Fibroblast of lung (primary cell): ENCODE measurements around the gene RASL11A.

Source experiments
- EZH2 ChIP-seq: IDR thresholded peaks from 2 replicates; pipeline ENCODE4 v1.5.1; 2012; ENCODE audit warnings: low read length, control low read depth, mild to moderate bottlenecking; ENCODE audit errors: missing control alignments
- TF ChIP-seq, protein P1 (sequence below), 2 donors: IDR thresholded peaks in 1 of 2; conservative IDR thresholded peaks in 1 of 2; 1 replicate in 1 of 2; 2 replicates in 1 of 2; pipeline ENCODE4 v1.5.1; 2011 to 2012; ENCODE audit warnings: low read length in 2 of 2, control low read depth in 1 of 2, inconsistent platforms in 1 of 2, low read depth in 1 of 2, mild to moderate bottlenecking in 1 of 2

DNA sequence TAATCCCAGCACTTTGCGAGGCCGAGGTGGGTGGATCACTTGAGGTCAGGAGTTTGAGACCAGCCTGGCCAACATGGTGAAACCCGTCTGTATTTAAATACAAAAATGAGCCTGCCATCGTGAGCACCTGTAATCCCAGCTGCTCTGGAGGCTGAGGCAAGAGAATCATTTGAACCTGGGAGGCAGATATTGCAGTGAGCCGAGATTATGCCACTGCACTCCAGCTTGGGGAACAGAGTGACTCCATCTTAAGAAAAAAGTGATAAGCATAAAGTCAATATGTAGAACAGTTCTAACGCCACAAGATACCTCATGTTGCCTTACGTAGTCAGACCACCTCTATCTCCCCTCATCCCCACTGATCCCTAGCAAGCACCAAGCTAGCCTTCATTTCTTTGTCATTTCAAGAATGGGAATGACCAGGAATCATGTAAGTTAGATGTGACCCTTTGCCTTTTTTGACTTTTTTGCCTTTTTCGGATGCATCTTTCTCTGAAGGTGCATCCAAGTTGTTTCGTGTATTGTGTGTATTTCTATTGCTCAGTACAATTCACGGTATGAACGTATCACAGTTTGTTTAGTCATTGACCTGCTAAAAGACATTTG lies 12.9 kb upstream of the RASL11A start:
- TF ChIP-seq, protein P1, sequence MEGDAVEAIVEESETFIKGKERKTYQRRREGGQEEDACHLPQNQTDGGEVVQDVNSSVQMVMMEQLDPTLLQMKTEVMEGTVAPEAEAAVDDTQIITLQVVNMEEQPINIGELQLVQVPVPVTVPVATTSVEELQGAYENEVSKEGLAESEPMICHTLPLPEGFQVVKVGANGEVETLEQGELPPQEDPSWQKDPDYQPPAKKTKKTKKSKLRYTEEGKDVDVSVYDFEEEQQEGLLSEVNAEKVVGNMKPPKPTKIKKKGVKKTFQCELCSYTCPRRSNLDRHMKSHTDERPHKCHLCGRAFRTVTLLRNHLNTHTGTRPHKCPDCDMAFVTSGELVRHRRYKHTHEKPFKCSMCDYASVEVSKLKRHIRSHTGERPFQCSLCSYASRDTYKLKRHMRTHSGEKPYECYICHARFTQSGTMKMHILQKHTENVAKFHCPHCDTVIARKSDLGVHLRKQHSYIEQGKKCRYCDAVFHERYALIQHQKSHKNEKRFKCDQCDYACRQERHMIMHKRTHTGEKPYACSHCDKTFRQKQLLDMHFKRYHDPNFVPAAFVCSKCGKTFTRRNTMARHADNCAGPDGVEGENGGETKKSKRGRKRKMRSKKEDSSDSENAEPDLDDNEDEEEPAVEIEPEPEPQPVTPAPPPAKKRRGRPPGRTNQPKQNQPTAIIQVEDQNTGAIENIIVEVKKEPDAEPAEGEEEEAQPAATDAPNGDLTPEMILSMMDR (conservative IDR thresholded peaks at IDR 0.05 in 1 of 2, IDR thresholded peaks at IDR 0.05 in 1 of 2; ENCODE audit: low read depth in 1 of 2, low read length in 2 of 2) = no peak
- TF ChIP-seq EZH2 = no peak
